Muscle layer of duodenum (tissue), 2 donors: ENCODE measurements around the gene TSC22D3.

Source experiments
- H3K27ac ChIP-seq: one replicate; pipeline ENCODE4 v1.7.0; 2013; ENCODE audit warnings: mild to moderate bottlenecking, low read length
- H3K27me3 ChIP-seq: one replicate; pipeline ENCODE4 v1.7.0; 2013; ENCODE audit warnings: low read depth, mild to moderate bottlenecking, control low read depth, low read length
- H3K36me3 ChIP-seq, 2 donors: one replicate each; pipeline ENCODE4 v1.7.0; 2013; ENCODE audit warnings: low read length in 2 of 2, control low read depth in 1 of 2, mild to moderate bottlenecking in 1 of 2; ENCODE audit not compliant: insufficient read depth in 2 of 2, control insufficient read depth in 1 of 2
- H3K4me1 ChIP-seq, 2 donors: one replicate each; pipeline ENCODE4 v1.7.0; 2013; ENCODE audit warnings: low read length in 2 of 2, mild to moderate bottlenecking in 2 of 2, control low read depth in 1 of 2, moderate library complexity in 1 of 2; ENCODE audit not compliant: insufficient read depth in 2 of 2, control insufficient read depth in 1 of 2
- H3K4me3 ChIP-seq, 2 donors: one replicate each; pipeline ENCODE4 v1.7.0; 2013; ENCODE audit warnings: low read length in 2 of 2, low read depth in 1 of 2, mild to moderate bottlenecking in 1 of 2
- H3K9me3 ChIP-seq, 2 donors: one replicate each; pipeline ENCODE4 v1.7.0; 2013; ENCODE audit warnings: low read length in 2 of 2, control low read depth in 1 of 2, mild to moderate bottlenecking in 1 of 2; ENCODE audit not compliant: control insufficient read depth in 1 of 2
- donor health status: healthy.

The TSC22D3 gene

DNA sequence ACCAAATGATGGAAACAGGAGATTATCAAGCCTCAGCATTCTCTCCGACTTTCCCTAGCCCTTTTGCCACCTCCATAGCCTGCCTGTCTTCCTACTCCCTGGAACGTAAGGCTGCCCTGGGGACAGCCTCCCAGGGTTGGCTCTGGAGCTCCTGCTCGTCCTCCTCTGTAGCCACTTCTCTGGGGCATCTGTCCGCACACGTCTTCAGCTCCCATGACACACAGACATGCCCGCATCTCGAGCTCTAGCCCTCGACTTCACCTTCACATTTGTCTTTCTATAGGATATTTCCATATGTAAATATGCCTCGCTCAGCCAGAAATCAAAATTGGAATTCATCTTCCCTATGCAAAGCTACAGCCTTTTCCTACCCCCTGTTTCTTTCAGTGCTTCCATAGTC is 67.7 kb downstream of the TSC22D3 start:
- H3K27me3 ChIP-seq = no peaks in the 10 kb centered on the region
- peaks cover 0 to 4% of the 10 kb centered on the region in 2 donors for H3K36me3 ChIP-seq
- H3K4me1 ChIP-seq = peaks cover 3 to 4% of the 10 kb centered on the region in 2 donors
- no peak overlapping the region for H3K27ac ChIP-seq
- no peak overlapping the region for H3K4me3 ChIP-seq
- no peaks in the 10 kb centered on the region for H3K9me3 ChIP-seq

DNA sequence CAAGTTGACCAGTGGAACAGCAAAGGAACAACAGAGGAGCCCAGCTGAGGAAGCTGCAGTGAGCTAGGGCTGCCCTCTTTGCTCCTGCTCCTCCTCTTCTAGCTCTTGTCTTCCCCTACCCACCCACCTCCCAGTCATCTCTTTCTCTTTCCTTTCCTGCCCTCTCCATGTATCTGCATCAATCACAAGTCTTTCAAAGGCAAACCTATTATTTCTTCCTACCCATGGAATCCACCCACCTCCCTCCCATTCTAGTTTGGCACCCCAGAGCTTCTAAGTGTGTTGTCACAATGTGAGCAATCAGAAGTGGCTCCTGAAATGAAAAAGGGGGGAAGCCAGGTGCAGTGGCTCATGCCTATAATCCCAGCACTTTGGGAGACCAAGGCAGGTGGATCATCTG is 69.3 kb downstream of the TSC22D3 start:
- peaks cover 2 to 4% of the 10 kb centered on the region in 2 donors for H3K4me1 ChIP-seq
- H3K9me3 ChIP-seq = no peaks in the 10 kb centered on the region
- H3K27ac ChIP-seq = no peak overlapping the region
- H3K27me3 ChIP-seq = no peaks in the 10 kb centered on the region
- H3K4me3 ChIP-seq = no peak overlapping the region
- no peaks in the 10 kb centered on the region for H3K36me3 ChIP-seq

DNA sequence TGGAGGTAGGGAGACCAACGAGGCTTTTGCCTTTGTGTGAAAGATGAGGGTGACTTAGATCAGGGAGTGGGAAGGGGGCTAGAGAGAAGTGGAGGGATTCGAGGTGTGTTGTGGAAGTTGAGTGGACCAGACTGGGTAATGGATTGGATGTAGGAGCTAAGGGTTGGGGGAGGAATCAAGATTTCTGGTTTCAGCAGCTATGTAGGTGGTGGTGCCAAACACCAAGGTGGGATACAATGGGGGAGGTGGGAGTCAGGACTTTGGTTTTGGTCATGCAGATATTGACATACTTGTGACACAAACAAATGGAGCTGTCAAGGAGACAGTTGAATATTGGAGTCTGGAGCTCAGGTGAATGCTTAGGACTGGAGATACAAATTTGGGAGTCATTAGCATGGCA is 71.0 kb downstream of the TSC22D3 start:
- no peak overlapping the region for H3K27ac ChIP-seq
- H3K4me1 ChIP-seq = no peaks in the 10 kb centered on the region
- H3K27me3 ChIP-seq = no peaks in the 10 kb centered on the region
- H3K4me3 ChIP-seq = no peak overlapping the region
- no peaks in the 10 kb centered on the region for H3K9me3 ChIP-seq
- H3K36me3 ChIP-seq = no peaks in the 10 kb centered on the region

- no peak overlapping the region for H3K27ac ChIP-seq
- H3K9me3 ChIP-seq = no peaks in the 10 kb centered on the region
- H3K4me3 ChIP-seq = no peak overlapping the region
- no peaks in the 10 kb centered on the region for H3K36me3 ChIP-seq
- no peaks in the 10 kb centered on the region for H3K27me3 ChIP-seq
- H3K4me1 ChIP-seq = no peaks in the 10 kb centered on the region
These were observed 71.4 kb downstream of the TSC22D3 start for GRCh38 chrX:107704181-107704580.

GRCh38 chrX:107701493-107702121 is 74.0 kb downstream of the TSC22D3 start:
- no peaks in the 10 kb centered on the region for H3K36me3 ChIP-seq
- H3K27me3 ChIP-seq = no peaks in the 10 kb centered on the region
- H3K27ac ChIP-seq = no peak overlapping the region
- no peak overlapping the region for H3K4me3 ChIP-seq
- H3K4me1 ChIP-seq = no peaks in the 10 kb centered on the region
- no peaks in the 10 kb centered on the region for H3K9me3 ChIP-seq

GRCh38 chrX:107700790-107701189 is 74.8 kb downstream of the TSC22D3 start:
- no peak overlapping the region for H3K27ac ChIP-seq
- no peaks in the 10 kb centered on the region for H3K9me3 ChIP-seq
- no peaks in the 10 kb centered on the region for H3K36me3 ChIP-seq
- no peaks in the 10 kb centered on the region for H3K27me3 ChIP-seq
- no peaks in the 10 kb centered on the region for H3K4me1 ChIP-seq
- H3K4me3 ChIP-seq = no peak overlapping the region

- Histone ChIP-seq H3K9me3 (no peaks in the 10 kb centered on the region), H3K4me3 (no peak overlapping the region), H3K36me3 (no peaks in the 10 kb centered on the region), H3K27ac (no peak overlapping the region), H3K4me1 (no peaks in the 10 kb centered on the region), H3K27me3 (no peaks in the 10 kb centered on the region)
These were observed 75.2 kb downstream of the TSC22D3 start for GRCh38 chrX:107700317-107700774.

GRCh38 chrX:107699616-107700015 is 76.0 kb downstream of the TSC22D3 start:
- Histone ChIP-seq H3K27ac (no peak overlapping the region), H3K36me3 (no peaks in the 10 kb centered on the region)

DNA sequence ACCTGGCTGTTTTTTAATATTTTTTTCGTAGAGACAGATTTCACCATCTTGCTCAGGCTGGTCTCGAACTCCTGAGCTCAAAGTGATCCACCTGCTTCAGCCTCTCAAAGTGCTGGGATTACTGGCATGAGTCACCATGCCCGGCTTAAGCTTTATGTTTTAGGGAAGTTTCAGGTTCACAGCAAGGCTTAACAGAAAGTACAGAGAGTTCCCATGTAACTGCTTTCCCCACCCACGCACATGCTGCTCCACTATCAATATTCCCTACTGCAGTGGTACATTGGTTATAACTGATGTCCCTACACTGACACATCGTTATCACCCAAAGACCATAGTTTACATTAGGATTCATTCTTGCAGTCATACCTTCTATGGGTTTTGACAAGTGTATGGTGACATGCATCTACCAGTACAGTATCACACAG is 84.6 kb downstream of the TSC22D3 start:
- Histone ChIP-seq H3K27ac (no peak overlapping the region), H3K9me3 (no peaks in the 10 kb centered on the region)

More at GRCh38 chrX:107699616-107700015, 76.0 kb downstream of the TSC22D3 start:
- H3K9me3 ChIP-seq = no peaks in the 10 kb centered on the region
- H3K4me3 ChIP-seq = no peak overlapping the region
- H3K4me1 ChIP-seq = no peaks in the 10 kb centered on the region
- no peaks in the 10 kb centered on the region for H3K27me3 ChIP-seq

DNA sequence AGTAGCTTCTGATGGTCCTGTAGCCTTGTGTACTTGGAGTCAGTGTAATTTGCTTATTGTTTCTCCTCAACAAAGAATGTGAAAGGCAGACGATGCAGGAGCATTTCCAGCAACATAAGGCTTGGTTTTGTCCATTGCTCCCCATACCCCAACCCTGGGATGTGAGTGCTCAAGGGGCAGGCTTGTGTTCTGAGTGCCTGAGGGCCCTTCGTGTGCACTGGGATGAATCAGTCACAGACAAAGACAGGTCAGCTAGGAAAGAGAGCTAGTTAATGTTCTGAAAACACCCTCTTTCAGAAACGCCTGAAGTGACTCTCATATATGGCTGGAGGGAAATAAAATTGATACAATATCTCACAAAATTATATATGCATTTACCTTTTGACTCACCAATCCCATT is 88.1 kb downstream of the TSC22D3 start:
- H3K36me3 ChIP-seq = no peaks in the 10 kb centered on the region
- no peak overlapping the region for H3K4me3 ChIP-seq
- no peaks in the 10 kb centered on the region for H3K27me3 ChIP-seq
- peaks cover 8 to 13% of the 10 kb centered on the region in 2 donors for H3K4me1 ChIP-seq
- no peak overlapping the region for H3K27ac ChIP-seq
- H3K9me3 ChIP-seq = no peaks in the 10 kb centered on the region

More for the DNA sequence above, 84.6 kb downstream of the TSC22D3 start:
- no peaks in the 10 kb centered on the region for H3K36me3 ChIP-seq
- no peak overlapping the region for H3K4me3 ChIP-seq
- no peaks in the 10 kb centered on the region for H3K4me1 ChIP-seq
- no peaks in the 10 kb centered on the region for H3K27me3 ChIP-seq

DNA sequence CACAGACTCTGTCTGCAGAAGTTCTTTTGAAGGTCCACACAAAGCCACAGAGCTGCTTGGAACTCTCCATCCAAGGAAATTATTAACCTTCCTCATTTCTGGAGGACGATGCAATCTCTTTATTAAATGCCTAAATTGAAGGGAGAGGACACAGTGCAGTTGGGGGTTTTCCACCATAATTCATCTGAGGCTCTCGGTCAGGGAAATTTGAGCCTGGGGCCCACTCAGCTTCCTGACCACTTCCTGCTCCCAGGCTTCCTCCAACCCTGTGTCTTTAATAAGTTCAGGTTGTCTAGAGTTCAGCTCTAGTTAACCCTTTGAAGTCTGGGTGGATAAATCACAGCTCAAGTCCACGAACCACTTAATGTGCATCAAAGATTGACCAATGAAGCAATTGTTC is 88.8 kb downstream of the TSC22D3 start:
- H3K4me1 ChIP-seq = peaks cover 8 to 14% of the 10 kb centered on the region in 2 donors
- no peak overlapping the region for H3K4me3 ChIP-seq
- no peak overlapping the region for H3K27ac ChIP-seq
- no peaks in the 10 kb centered on the region for H3K9me3 ChIP-seq
- no peaks in the 10 kb centered on the region for H3K36me3 ChIP-seq
- H3K27me3 ChIP-seq = no peaks in the 10 kb centered on the region

DNA sequence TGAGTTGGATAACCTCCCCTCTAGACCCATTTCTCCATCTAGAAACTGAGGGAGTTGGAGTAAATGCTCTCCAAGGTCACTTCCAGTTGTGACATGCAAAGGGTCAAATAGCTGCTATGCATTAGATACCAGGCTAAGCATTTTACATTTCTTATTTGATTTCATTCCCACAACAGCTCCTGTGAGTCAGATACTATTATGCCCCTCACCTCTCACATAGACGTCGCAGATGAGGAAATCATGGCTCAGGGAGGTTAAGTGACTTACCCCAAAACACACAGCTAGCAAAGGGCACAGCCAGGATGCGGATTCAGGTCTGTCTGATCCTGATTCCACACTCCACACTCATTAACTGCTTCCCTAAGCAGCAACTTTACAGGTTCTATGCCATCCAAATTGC is 89.6 kb downstream of the TSC22D3 start:
- peaks cover 8 to 14% of the 10 kb centered on the region in 2 donors for H3K4me1 ChIP-seq
- no peaks in the 10 kb centered on the region for H3K36me3 ChIP-seq
- no peak overlapping the region for H3K27ac ChIP-seq
- no peak overlapping the region for H3K4me3 ChIP-seq
- no peaks in the 10 kb centered on the region for H3K27me3 ChIP-seq
- H3K9me3 ChIP-seq = no peaks in the 10 kb centered on the region
